Stimulated activated CD4-positive, alpha-beta T cell treated with anti-CD3 and anti-CD28 coated beads, Interleukin-15, amount 100 ng/mL, for 1 hour (primary cell): Measurements from ENCODE around the gene CFAP44.
"Not testable (repeated sequence)": the region's sequence is repeated elsewhere in the genome, so short reads cannot be mapped to it uniquely, and the experiment has no call there.

ENCODE experiments used
- DNase-seq, 2 donors: peaks; one replicate each; pipeline ENCODE4 v3.0.0-alpha.2; 2020; ENCODE audit warnings: low read depth in 1 of 2, low spot score in 1 of 2

Gene CFAP44

GRCh38 chr3:113441051-113441770 lies at the start of gene CFAP44:
TSS of gene CFAP44 (minus strand) at chr3:113441493. CDS start at chr3:113433664, 7,829 bp downstream.
- DNase-seq: peak; percentile 11 to 21

DNA sequence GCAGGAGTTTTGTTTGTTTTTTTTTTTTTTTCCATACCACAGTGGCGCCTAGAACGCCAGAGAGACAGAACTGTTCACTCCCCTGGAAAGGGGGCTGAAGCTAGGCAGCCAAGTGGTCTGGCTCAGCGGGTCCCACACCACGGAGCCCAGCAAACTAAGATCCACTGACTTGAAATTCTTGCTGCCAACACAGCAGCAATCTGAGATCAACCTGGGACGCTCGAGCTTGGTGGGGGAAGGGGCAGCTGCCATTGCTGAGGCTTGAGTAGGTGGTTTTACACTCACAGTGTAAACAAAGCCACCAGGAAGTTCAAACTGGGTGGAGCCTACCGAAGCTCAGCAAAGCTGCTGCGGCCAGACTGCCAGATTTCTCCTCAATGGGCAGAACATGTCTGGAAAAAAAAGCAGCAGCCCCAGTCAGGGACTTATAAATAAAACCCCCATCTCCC lies 43.9 kb upstream of the CFAP44 start:
- DNase-seq: no peak

- no peak for DNase-seq
Observed at GRCh38 chr3:113468539-113468938, 27.2 kb upstream of the CFAP44 start.

DNA sequence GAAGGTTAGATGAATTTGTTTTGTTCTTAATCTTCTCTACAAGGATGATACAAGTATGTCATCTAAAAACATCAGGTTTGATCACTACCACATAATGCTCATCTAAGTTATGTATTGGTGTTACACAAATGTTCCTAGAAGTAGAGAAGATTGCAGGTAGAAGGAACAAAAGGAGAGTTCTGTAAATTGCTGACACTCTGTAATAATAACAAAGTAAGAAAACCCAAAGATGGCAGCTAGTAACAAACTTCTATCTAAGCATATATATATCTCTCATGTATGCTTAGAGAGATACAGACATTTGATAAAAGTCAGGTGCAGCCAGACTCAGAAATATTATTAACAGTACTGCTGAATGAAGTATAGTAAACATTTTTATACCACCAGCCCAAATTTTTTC lies 20.2 kb upstream of the CFAP44 start:
- no peak for DNase-seq

DNA sequence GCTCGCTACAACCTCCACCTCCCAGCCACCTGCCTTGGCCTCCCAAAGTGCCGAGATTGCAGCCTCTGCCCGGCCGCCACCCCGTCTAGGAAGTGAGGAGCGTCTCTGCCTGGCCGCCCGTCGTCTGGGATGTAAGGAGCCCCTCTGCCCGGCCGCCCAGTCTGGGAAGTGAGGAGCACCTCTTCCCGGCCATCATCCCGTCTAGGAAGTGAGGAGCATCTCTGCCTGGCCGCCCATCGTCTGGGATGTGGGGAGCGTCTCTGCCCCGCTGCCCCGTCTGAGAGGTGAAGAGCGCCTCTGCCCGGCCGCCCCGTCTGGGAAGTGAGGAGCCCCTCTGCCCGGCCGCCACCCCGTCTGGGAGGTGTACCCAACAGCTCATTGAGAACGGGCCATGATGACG lies 17.3 kb upstream of the CFAP44 start:
- not testable (repeated sequence) for DNase-seq

- DNase-seq: no peak
Observed at GRCh38 chr3:113455446-113455845, 14.2 kb upstream of the CFAP44 start.

GRCh38 chr3:113454630-113455029 lies 13.3 kb upstream of the CFAP44 start:
- no peak for DNase-seq

GRCh38 chr3:113454057-113454456 lies 12.8 kb upstream of the CFAP44 start:
- DNase-seq: no peak

GRCh38 chr3:113450911-113451310 lies 9.6 kb upstream of the CFAP44 start:
- no peak for DNase-seq

- no peak for DNase-seq
Observed at GRCh38 chr3:113439606-113440005, 1.7 kb downstream of the CFAP44 start.

- no peak for DNase-seq
Observed at GRCh38 chr3:113438224-113438623, 3.1 kb downstream of the CFAP44 start.

GRCh38 chr3:113437411-113437810 lies 3.9 kb downstream of the CFAP44 start:
- DNase-seq: no peak

GRCh38 chr3:113436809-113437208 lies 4.5 kb downstream of the CFAP44 start:
- no peak for DNase-seq

DNA sequence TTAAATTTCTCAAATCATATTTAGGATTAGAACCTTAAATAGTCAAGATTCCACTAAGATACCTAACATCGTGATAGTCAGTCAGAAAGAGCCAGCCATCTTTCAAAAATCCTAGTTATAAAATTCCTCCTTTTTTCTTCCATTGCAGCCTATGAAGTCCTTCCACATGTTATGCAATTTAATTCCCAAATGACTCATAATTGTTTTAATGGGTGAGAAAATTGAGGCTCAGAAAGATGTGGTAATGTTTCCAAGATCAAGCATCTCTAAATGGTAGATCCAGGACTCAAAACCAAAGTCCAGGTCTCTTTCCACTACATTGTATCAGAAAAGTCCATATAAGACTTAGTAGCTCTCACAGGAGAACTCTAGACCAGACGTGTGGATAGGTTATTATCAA lies 9.5 kb downstream of the CFAP44 start:
- no peak for DNase-seq

DNA sequence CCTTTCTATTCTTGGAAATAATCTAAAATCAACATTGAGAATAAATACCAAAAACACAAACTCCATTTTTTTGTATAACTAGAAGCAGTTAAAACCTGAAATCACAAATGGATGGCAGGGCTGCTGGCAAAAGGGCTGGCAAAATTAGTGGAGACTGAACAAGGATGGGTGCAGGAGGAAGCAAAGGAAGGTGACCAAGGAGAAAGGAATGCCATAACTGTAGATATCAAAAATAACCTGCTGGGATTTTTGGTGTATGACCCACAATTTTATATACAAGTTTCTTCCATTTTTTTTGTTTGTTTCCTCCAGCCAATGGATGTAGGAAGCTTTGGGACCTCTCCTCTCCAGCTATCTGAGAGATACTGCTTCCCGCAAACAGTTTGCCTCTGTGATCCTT lies 12.7 kb downstream of the CFAP44 start:
- no peak for DNase-seq

DNA sequence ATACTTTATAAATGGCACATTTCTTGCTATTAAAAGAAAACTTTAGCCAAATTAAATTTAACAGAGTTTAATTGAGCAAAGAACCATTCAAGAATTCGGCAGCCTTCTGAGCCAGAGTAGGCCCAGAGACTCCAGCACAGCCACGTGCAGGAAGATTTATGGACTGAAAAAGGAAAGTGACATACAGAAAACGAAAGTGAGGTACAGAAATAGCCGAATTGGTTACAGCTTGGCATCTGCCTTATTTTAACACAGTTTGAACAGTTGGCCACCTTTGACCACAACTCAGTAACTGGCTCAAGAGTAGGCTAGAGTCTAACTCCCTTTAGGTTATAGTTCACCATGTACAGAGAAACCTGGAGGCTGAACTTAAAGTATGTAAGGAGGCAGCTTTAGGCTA lies 17.6 kb downstream of the CFAP44 start:
- DNase-seq: no peak

DNA sequence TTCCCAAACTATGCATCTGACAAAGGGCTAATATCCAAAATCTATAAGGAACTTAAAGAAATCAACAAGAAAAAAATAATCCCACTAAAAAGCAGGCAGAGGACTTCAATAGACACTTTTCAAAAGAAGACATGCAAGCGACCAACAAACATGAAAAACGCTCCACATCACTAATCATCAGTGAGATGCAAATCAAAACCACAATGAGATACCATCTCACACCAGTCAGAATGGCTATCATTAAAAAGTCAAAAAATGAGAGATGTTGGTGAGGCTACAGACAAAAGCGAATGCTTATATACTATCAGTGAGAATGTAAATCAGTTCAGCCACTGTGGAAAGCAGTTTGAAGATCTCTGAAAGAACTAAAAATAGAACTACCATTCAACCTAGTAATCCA lies 20.2 kb downstream of the CFAP44 start:
- no peak for DNase-seq

DNA sequence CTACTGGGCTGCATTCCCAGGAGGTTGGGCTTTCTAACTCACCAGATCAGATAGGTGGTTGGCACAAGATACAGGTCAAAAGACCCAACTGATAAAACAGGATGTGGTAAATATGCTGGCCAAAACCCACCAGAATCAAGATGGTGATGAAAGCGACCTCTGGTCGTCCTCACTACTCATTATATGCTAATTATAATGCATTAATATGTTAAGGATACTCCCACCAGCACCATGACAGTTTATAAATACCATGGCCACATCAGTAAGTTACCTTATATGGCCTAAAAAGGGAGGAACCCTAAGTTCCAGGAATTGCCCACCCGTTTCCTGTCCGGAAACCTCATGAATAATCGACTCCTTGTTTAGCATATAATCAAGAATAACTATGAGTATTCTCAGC lies 31.6 kb downstream of the CFAP44 start:
- DNase-seq: no peak

- DNase-seq: no peak
Observed at GRCh38 chr3:113405180-113405579, 36.1 kb downstream of the CFAP44 start.

DNA sequence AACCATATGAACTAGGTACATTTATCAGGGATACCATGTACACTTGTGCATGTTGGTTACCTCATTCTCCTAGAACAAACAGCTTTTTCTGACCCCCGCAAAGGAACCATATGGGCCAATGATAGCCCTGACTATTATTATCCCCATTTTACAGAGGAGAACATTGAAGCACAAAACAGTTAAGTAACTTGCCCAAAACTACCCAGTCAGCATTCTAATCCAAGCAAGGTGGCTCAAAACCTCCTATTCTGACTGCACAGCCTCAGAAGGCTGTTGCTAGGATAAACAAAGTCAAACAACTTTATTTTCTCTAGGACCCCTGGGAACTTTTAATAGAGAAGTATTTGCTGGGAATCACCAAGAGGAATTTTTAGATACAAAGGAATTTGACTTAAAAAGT lies 36.7 kb downstream of the CFAP44 start:
- DNase-seq: no peak
